HepG2 (cell line): ENCODE results near the gene GLS2. TPM values are rescaled to one million over a fixed set of nuclear protein-coding genes. Genes with fewer than 3 reads are reported as not detected.

Source experiments
- ARHGAP35 ChIP-seq: sonication (generic); formaldehyde crosslinking; IDR thresholded peaks from 2 replicates; pipeline ENCODE4 v1.9.0; 2022; ENCODE audit warnings: mild to moderate bottlenecking, inconsistent platforms, moderate library complexity, missing genetic modification reagents, borderline replicate concordance
- ARID4A ChIP-seq: sonication (generic); formaldehyde crosslinking; IDR thresholded peaks from 2 replicates; pipeline ENCODE4 v1.5.0; 2020; ENCODE audit warnings: mild to moderate bottlenecking, missing genetic modification reagents, borderline replicate concordance
- CEBPG ChIP-seq: IDR thresholded peaks from 2 replicates; pipeline ENCODE4 v1.6.1; 2016
- GATAD2A ChIP-seq: IDR thresholded peaks from 2 replicates; pipeline ENCODE4 v1.6.1; 2016
- NFRKB ChIP-seq: fragments of 450-650 bp; IDR thresholded peaks from 2 replicates; pipeline ENCODE4 v1.6.1; 2017
- PRDM4 ChIP-seq: sonication (generic); formaldehyde crosslinking; IDR thresholded peaks from 2 replicates; pipeline ENCODE4 v1.9.0; 2021; ENCODE audit warnings: missing genetic modification reagents, borderline replicate concordance
- RAD51 ChIP-seq: fragments of 450-650 bp; IDR thresholded peaks from 2 replicates; pipeline ENCODE4 v1.6.1; 2016; ENCODE audit warnings: borderline replicate concordance
- RORA ChIP-seq: sonication (generic); formaldehyde crosslinking; IDR thresholded peaks from 2 replicates; pipeline ENCODE4 v1.5.0; 2020; ENCODE audit warnings: mild to moderate bottlenecking, missing genetic modification reagents, moderate library complexity
- SAFB2 ChIP-seq: sonication (generic); formaldehyde crosslinking; IDR thresholded peaks from 2 replicates; pipeline ENCODE4 v1.5.1; 2020; ENCODE audit warnings: missing genetic modification reagents, low read depth, mild to moderate bottlenecking, borderline replicate concordance
- SP2 ChIP-seq: sonication (generic); formaldehyde crosslinking; IDR thresholded peaks from 2 replicates; pipeline ENCODE4 v1.5.1; 2020; ENCODE audit warnings: mild to moderate bottlenecking, missing genetic modification reagents
- SRSF9 ChIP-seq: fragments of 200-400 bp; formaldehyde crosslinking; IDR thresholded peaks from 2 replicates; pipeline ENCODE4 v1.6.1; 2018; ENCODE audit warnings: borderline replicate concordance, mild to moderate bottlenecking, low read depth, low read length; ENCODE audit not compliant: insufficient read depth, poor library complexity, severe bottlenecking
- TFDP2 ChIP-seq: sonication (generic); formaldehyde crosslinking; IDR thresholded peaks from 2 replicates; pipeline ENCODE4 v1.4.0; 2020; ENCODE audit warnings: missing genetic modification reagents
- ZBTB21 ChIP-seq: sonication (generic); formaldehyde crosslinking; IDR thresholded peaks from 2 replicates; pipeline ENCODE4 v1.4.0; 2020; ENCODE audit warnings: missing genetic modification reagents
- ZBTB38 ChIP-seq: sonication (generic); formaldehyde crosslinking; IDR thresholded peaks from 2 replicates; pipeline ENCODE4 v1.5.1; 2020; ENCODE audit warnings: mild to moderate bottlenecking, missing genetic modification reagents
- ZBTB7B ChIP-seq: sonication (generic); formaldehyde crosslinking; IDR thresholded peaks from 2 replicates; pipeline ENCODE4 v1.4.0; 2020; ENCODE audit warnings: missing genetic modification reagents
- ZFP36 ChIP-seq: fragments of 150-350 bp; IDR thresholded peaks from 2 replicates; pipeline ENCODE4 v1.6.1; 2018; ENCODE audit warnings: borderline replicate concordance, low read length, low read depth; ENCODE audit not compliant: partially characterized antibody
- ZKSCAN5 ChIP-seq: sonication (generic); formaldehyde crosslinking; IDR thresholded peaks from 2 replicates; pipeline ENCODE4 v1.5.1; 2020; ENCODE audit warnings: mild to moderate bottlenecking, missing genetic modification reagents
- ZMYM3 ChIP-seq: sonication (generic); formaldehyde crosslinking; IDR thresholded peaks from 2 replicates; pipeline ENCODE4 v1.5.1; 2020; ENCODE audit warnings: mild to moderate bottlenecking, missing genetic modification reagents
- ZNF432 ChIP-seq: sonication (generic); formaldehyde crosslinking; IDR thresholded peaks from 2 replicates; pipeline ENCODE4 v1.5.0; 2020; ENCODE audit warnings: missing genetic modification reagents, mild to moderate bottlenecking, borderline replicate concordance
- ZNF441 ChIP-seq: sonication (generic); formaldehyde crosslinking; IDR thresholded peaks from 2 replicates; pipeline ENCODE4 v1.7.0; 2021; ENCODE audit warnings: missing genetic modification reagents, borderline replicate concordance
- ZNF605 ChIP-seq: sonication (generic); formaldehyde crosslinking; IDR thresholded peaks from 2 replicates; pipeline ENCODE4 v1.8.0; 2022; ENCODE audit warnings: mild to moderate bottlenecking, missing genetic modification reagents
- ZNF614 ChIP-seq: IDR thresholded peaks from 2 replicates; pipeline ENCODE4 v1.6.1; 2018; ENCODE audit warnings: missing biosample characterization, missing genetic modification reagents, inconsistent platforms, borderline replicate concordance
- ZNF790 ChIP-seq: sonication (generic); formaldehyde crosslinking; IDR thresholded peaks from 2 replicates; pipeline ENCODE4 v1.8.0; 2022; ENCODE audit warnings: missing genetic modification reagents, mild to moderate bottlenecking, borderline replicate concordance
- ZSCAN22 ChIP-seq: sonication (generic); formaldehyde crosslinking; IDR thresholded peaks from 2 replicates; pipeline ENCODE4 v1.4.0; 2020; ENCODE audit warnings: mild to moderate bottlenecking, missing genetic modification reagents
- polyA plus RNA-seq, 8 experiments: library from polyadenylated mRNA; depleted of rRNA in 3 of 8; stranded (reverse) in 7 of 8; unstranded in 1 of 8; fragments of >200 nt; fragmentation: Illumina TruSeq in 4 of 8; extraction: Trizol in 4 of 8; gene quantifications; 2 replicates each; pipeline versions ENCODE4 v1.2.1 to v1.2.3, GENCODE V29; 2011 to 2016; ENCODE audit warnings: low read depth in 4 of 8, missing spikeins in 1 of 8, mixed read lengths in 1 of 8; ENCODE audit not compliant: insufficient read depth in 1 of 8
- total RNA-seq, 5 experiments: library from RNA; depleted of rRNA; stranded (reverse); fragments of >200 nt; fragmentation: Illumina TruSeq; extraction: Trizol; gene quantifications; 2 replicates each; pipeline ENCODE4 v1.2.3, GENCODE V29; 2016; ENCODE audit warnings: low read depth in 1 of 5

GLS2 gene
- total and polyA plus RNA-seq, 2 of the 13 experiments (the other 11 are each of a cell fraction or from before 2014, with no cell fraction given) = 8.6 to 12.2 TPM

DNA sequence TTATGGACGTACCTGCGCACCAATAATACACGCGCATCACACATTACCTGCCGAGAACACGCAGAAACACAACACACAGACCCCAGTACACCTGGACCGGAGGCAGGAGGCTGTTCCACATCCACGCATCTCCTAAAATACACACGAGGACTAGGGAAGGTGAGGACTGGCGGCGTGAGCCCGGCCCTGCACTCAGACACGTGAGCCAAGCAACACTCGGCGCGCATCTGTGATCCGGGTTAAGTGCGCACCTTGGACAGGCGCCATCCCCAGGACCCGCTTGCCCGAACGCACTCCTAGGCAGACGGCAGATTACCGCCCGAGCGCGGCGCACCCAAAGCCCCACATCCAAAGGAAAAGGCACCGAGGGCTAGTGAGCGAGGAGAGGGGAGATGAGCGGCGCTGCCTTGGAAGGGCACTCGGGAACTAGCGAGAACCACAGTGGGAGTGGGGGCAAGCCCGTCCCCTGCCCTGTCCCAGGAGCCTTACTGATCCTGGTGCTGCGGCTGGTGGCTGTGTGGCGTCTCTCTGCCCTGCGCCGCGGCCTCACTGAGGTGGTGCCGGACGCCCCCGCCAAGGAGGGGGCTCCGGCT, 417 bp downstream of the GLS2 start (continued):
- TF ChIP-seq SAFB2 (CRISPR knock-in tag) = 0 out of 2 replicates have a peak, but pooled peaks have one; percentile 29
- TF ChIP-seq ZNF790 = no peak
- TF ChIP-seq RAD51 = no peak
- no peak for TF ChIP-seq TFDP2 (CRISPR knock-in tag)
- no peak for TF ChIP-seq ZNF441
- TF ChIP-seq ZNF614 (CRISPR knock-in tag) = no peak
- TF ChIP-seq ZBTB38 (CRISPR knock-in tag) = peak; percentile 57; the same call in 1 of the 2 replicates
- TF ChIP-seq ARHGAP35 (CRISPR knock-in tag) = no peak; the same call in 1 of the 2 replicates
- TF ChIP-seq ZBTB7B (CRISPR knock-in tag) = 0 out of 2 replicates have a peak, but pooled peaks have one; percentile 16
- TF ChIP-seq CEBPG (CRISPR knock-in tag) = no peak
- TF ChIP-seq SRSF9 = no peak
- TF ChIP-seq GATAD2A (CRISPR knock-in tag) = no peak
- no peak for TF ChIP-seq SP2 (CRISPR knock-in tag)
- no peak for TF ChIP-seq PRDM4 (CRISPR knock-in tag)
- no peak for TF ChIP-seq ZNF605 (CRISPR knock-in tag)
- TF ChIP-seq ZNF432 = no peak
- TF ChIP-seq RORA (CRISPR knock-in tag) = no peak
- no peak for TF ChIP-seq NFRKB
- TF ChIP-seq ZKSCAN5 (CRISPR knock-in tag) = no peak
- no peak for TF ChIP-seq ZBTB21 (CRISPR knock-in tag)
- TF ChIP-seq ZSCAN22 = no peak
- peak; percentile 50; the same call in 1 of the 2 replicates for TF ChIP-seq ARID4A (CRISPR knock-in tag)
- TF ChIP-seq ZMYM3 (CRISPR knock-in tag) = no peak
- no peak for TF ChIP-seq ZFP36
